ENCODE data around the gene SIGLEC12. TPM values are rescaled to one million over a fixed set of nuclear protein-coding genes. Genes with fewer than 3 reads are reported as not detected.
A peak's percentile ranks its signal among the peaks of the same experiment; 100 is the strongest.

Gene SIGLEC12
- total and polyA plus RNA-seq, 2 donors (not counting 3 experiments of a cell fraction or from before 2014, with no cell fraction given): not detected

DNA sequence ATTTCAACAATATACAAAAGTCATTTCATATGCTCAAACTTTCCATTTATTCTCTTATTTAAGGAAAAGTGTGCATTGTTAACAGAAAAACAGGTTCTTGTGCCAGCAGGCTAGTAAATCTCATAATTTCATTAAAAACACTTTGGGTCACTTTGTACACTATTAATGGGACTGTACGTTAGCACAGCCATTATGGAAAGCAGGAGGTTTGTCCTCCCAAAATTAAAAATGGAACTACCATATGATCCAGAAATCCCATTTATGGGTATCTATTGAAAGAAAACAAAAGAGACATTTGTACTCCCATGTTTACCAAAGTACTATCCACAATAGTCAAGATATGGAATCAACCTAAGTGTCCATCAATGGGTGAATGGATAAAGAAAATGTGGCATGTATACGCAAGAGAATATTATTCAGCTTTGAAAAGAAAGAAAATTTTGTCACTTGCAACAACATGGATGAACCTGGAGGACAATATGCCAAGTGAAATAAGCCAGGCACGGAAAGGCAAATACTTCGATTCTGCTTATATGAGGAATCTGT is 38.3 kb upstream of the SIGLEC12 start:
- dilution Hi-C loops (cut with MboI; ENCODE audit: extremely low pct_ligation_motif_present, low sequenced_read_pairs): no loop called here
- CTCF ChIA-PET: interaction anchor here (1.0 to 1.7 kb wide), 2 partner anchors 11 to 117 kb away, joined by 4 read pairs; no protein-coding TSS in a partner anchor
- H2AFZ ChIP-seq (ENCODE audit: low read depth, low read length): no peak overlapping the region
- H4K20me1 ChIP-seq (replicated peaks; ENCODE audit: control insufficient read depth, extremely low read depth, insufficient read depth, low read length): no peaks in the 10 kb centered on the region
- no TSS peak for BruUV-seq (replicated peaks)
- H3K79me2 ChIP-seq (ENCODE audit: control insufficient read depth, insufficient read depth, low read length): no peaks in the 10 kb centered on the region
- H3K4me2 ChIP-seq (ENCODE audit: insufficient read depth, low read length): no peak overlapping the region
- no peak overlapping the region for H3K27ac ChIP-seq (ENCODE audit: insufficient read depth, low read depth, low read length)
- H3K36me3 ChIP-seq (ENCODE audit: control insufficient read depth in 2 of 2, extremely low read depth in 1 of 2, insufficient read depth in 2 of 2, low read length in 2 of 2): no peaks in the 10 kb centered on the region
- no peaks in the 10 kb centered on the region for H3K9me3 ChIP-seq (replicated peaks; ENCODE audit: control insufficient read depth, insufficient read depth, low read length)
- intact Hi-C loops (cut with micrococcal nuclease): no loop called here
- FAIRE-seq (peak; percentile 37), DNase-seq (ENCODE audit: low read depth, low spot score) (no peak)
- no peaks in the 10 kb centered on the region for H3K9me1 ChIP-seq (replicated peaks; ENCODE audit: control insufficient read depth, extremely low read depth, insufficient read depth, low read length)
- H3K4me1 ChIP-seq (ENCODE audit: control insufficient read depth, extremely low read depth, insufficient read depth, low read length): no peaks in the 10 kb centered on the region
- no peak overlapping the region for H3K9ac ChIP-seq (replicated peaks; ENCODE audit: extremely low read depth, insufficient read depth, low read length)
- POLR2A ChIA-PET: no interaction called here
- peaks cover 3 to 4% of the 10 kb centered on the region in 2 experiments for H3K27me3 ChIP-seq (ENCODE audit: control insufficient read depth in 2 of 2, insufficient read depth in 2 of 2, low read length in 2 of 2)
- no peak overlapping the region for H3K4me3 ChIP-seq (replicated peaks in 1 of 3; ENCODE audit: insufficient read depth in 1 of 3, low read depth in 1 of 3, low read length in 3 of 3)
- TF ChIP-seq FOS (IDR thresholded peaks at IDR 0.05; ENCODE audit: borderline replicate concordance, insufficient read depth, low read length): no peak
- no peak for TF ChIP-seq POLR2A (IDR thresholded peaks at IDR 0.05; ENCODE audit: low read depth, low read length)
- no peak for TF ChIP-seq POLR2AphosphoS5 (IDR thresholded peaks at IDR 0.05; ENCODE audit: insufficient read depth, low read depth, low read length)
- TF ChIP-seq GATA2 (IDR thresholded peaks at IDR 0.05; ENCODE audit: insufficient read depth, insufficient read length, low read depth, low read length): no peak
- TF ChIP-seq, protein P1, sequence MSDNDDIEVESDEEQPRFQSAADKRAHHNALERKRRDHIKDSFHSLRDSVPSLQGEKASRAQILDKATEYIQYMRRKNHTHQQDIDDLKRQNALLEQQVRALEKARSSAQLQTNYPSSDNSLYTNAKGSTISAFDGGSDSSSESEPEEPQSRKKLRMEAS (IDR thresholded peaks at IDR 0.05; ENCODE audit: insufficient read depth, insufficient read length): no peak
- no peak for TF ChIP-seq JUN (IDR thresholded peaks at IDR 0.05; ENCODE audit: borderline replicate concordance, insufficient read depth, insufficient read length, low read depth)
- no peak for TF ChIP-seq CTCF (IDR thresholded peaks at IDR 0.05; ENCODE audit: extremely low read depth in 1 of 2, insufficient read depth in 1 of 2, low read depth in 1 of 2, low read length in 2 of 2)
- no peak for TF ChIP-seq EZH2 (IDR thresholded peaks at IDR 0.05; ENCODE audit: borderline replicate concordance, low read depth, low read length, severe bottlenecking)
- TF ChIP-seq MYC (IDR thresholded peaks at IDR 0.05; ENCODE audit: low read depth, low read length): no peak
